ENCODE data around the gene TRIM66. TPM values are rescaled to one million over a fixed set of nuclear protein-coding genes. Genes with fewer than 3 reads are reported as not detected.

Gene TRIM66
- total and polyA plus RNA-seq, 4 donors: 1.6 to 14.3 (median 2.5) TPM

- H3K9ac ChIP-seq (ENCODE audit: low read depth in 1 of 2, low read length in 2 of 2): no peak overlapping the region
- H3K4me1 ChIP-seq (ENCODE audit: control insufficient read depth in 4 of 4, insufficient read depth in 4 of 4, low read length in 3 of 4): no peaks in the 10 kb centered on the region
- peaks cover 17 to 82% (median 65%) of the 10 kb centered on the region in 4 donors for H3K36me3 ChIP-seq (ENCODE audit: control insufficient read depth in 4 of 4, insufficient read depth in 3 of 4, low read depth in 1 of 4, low read length in 3 of 4)
- no peaks in the 10 kb centered on the region for H3K27me3 ChIP-seq (ENCODE audit: control insufficient read depth in 4 of 4, insufficient read depth in 4 of 4, low read length in 3 of 4)
- no peak for TF ChIP-seq SP1 (IDR thresholded peaks at IDR 0.05)
- no peak for TF ChIP-seq RXRA (IDR thresholded peaks at IDR 0.05)
- no peak for TF ChIP-seq ATF3 (IDR thresholded peaks at IDR 0.05)
- TF ChIP-seq GABPA (IDR thresholded peaks at IDR 0.05 in 1 of 2, conservative IDR thresholded peaks at IDR 0.05 in 1 of 2): no peak
- no peak for TF ChIP-seq HNF4A (conservative IDR thresholded peaks at IDR 0.05)
- TF ChIP-seq YY1 (IDR thresholded peaks at IDR 0.05): no peak
- no peak for TF ChIP-seq MAX (IDR thresholded peaks at IDR 0.05)
- no peak for TF ChIP-seq FOXA2 (IDR thresholded peaks at IDR 0.05)
- no peak for TF ChIP-seq NR2F2 (IDR thresholded peaks at IDR 0.05)
- no peak for TF ChIP-seq EGR1 (IDR thresholded peaks at IDR 0.05; ENCODE audit: low read depth in 2 of 2)
- no peak for TF ChIP-seq JUND (IDR thresholded peaks at IDR 0.05)
- TF ChIP-seq TAF1 (conservative IDR thresholded peaks at IDR 0.05): no peak
- TF ChIP-seq, protein P1, sequence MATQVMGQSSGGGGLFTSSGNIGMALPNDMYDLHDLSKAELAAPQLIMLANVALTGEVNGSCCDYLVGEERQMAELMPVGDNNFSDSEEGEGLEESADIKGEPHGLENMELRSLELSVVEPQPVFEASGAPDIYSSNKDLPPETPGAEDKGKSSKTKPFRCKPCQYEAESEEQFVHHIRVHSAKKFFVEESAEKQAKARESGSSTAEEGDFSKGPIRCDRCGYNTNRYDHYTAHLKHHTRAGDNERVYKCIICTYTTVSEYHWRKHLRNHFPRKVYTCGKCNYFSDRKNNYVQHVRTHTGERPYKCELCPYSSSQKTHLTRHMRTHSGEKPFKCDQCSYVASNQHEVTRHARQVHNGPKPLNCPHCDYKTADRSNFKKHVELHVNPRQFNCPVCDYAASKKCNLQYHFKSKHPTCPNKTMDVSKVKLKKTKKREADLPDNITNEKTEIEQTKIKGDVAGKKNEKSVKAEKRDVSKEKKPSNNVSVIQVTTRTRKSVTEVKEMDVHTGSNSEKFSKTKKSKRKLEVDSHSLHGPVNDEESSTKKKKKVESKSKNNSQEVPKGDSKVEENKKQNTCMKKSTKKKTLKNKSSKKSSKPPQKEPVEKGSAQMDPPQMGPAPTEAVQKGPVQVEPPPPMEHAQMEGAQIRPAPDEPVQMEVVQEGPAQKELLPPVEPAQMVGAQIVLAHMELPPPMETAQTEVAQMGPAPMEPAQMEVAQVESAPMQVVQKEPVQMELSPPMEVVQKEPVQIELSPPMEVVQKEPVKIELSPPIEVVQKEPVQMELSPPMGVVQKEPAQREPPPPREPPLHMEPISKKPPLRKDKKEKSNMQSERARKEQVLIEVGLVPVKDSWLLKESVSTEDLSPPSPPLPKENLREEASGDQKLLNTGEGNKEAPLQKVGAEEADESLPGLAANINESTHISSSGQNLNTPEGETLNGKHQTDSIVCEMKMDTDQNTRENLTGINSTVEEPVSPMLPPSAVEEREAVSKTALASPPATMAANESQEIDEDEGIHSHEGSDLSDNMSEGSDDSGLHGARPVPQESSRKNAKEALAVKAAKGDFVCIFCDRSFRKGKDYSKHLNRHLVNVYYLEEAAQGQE (IDR thresholded peaks at IDR 0.05): no peak
- TF ChIP-seq HNF4G (IDR thresholded peaks at IDR 0.05): no peak
- TF ChIP-seq RAD21 (IDR thresholded peaks at IDR 0.05): no peak
- no peak for DNase-seq (ENCODE audit: low spot score)
- H3K27ac ChIP-seq (ENCODE audit: low read depth in 1 of 2, low read length in 2 of 2): no peak overlapping the region
- 92% methylated on average over 5 of the region's 5 CpGs for WGBS
- H3K9me3 ChIP-seq (ENCODE audit: control insufficient read depth in 4 of 4, low read length in 3 of 4): no peaks in the 10 kb centered on the region
- H3K4me3 ChIP-seq (ENCODE audit: low read depth in 1 of 3, low read length in 3 of 3): no peak overlapping the region
Observed at GRCh38 chr11:8642196-8642841, 40.1 kb downstream of the TRIM66 start.

- no peak for DNase-seq (ENCODE audit: low spot score)
- H3K36me3 ChIP-seq (ENCODE audit: control insufficient read depth in 4 of 4, insufficient read depth in 3 of 4, low read depth in 1 of 4, low read length in 3 of 4): peaks cover 17 to 85% (median 64%) of the 10 kb centered on the region in 4 donors
- WGBS: 98% methylated on average over 2 of the region's 2 CpGs
- H3K27ac ChIP-seq (ENCODE audit: low read depth in 1 of 2, low read length in 2 of 2): no peak overlapping the region
- H3K9ac ChIP-seq (ENCODE audit: low read depth in 1 of 2, low read length in 2 of 2): no peak overlapping the region
- TF ChIP-seq ATF3 (IDR thresholded peaks at IDR 0.05) (no peak), MAX (IDR thresholded peaks at IDR 0.05) (no peak), NR2F2 (IDR thresholded peaks at IDR 0.05) (no peak), HNF4G (IDR thresholded peaks at IDR 0.05) (no peak), TAF1 (conservative IDR thresholded peaks at IDR 0.05) (no peak), FOXA2 (IDR thresholded peaks at IDR 0.05) (no peak), RAD21 (IDR thresholded peaks at IDR 0.05) (no peak), SP1 (IDR thresholded peaks at IDR 0.05) (no peak), RXRA (IDR thresholded peaks at IDR 0.05) (no peak), HNF4A (conservative IDR thresholded peaks at IDR 0.05) (no peak)
- TF ChIP-seq, protein P1 (IDR thresholded peaks at IDR 0.05): no peak
- TF ChIP-seq, protein P2, sequence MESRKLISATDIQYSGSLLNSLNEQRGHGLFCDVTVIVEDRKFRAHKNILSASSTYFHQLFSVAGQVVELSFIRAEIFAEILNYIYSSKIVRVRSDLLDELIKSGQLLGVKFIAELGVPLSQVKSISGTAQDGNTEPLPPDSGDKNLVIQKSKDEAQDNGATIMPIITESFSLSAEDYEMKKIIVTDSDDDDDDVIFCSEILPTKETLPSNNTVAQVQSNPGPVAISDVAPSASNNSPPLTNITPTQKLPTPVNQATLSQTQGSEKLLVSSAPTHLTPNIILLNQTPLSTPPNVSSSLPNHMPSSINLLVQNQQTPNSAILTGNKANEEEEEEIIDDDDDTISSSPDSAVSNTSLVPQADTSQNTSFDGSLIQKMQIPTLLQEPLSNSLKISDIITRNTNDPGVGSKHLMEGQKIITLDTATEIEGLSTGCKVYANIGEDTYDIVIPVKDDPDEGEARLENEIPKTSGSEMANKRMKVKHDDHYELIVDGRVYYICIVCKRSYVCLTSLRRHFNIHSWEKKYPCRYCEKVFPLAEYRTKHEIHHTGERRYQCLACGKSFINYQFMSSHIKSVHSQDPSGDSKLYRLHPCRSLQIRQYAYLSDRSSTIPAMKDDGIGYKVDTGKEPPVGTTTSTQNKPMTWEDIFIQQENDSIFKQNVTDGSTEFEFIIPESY (IDR thresholded peaks at IDR 0.05): no peak
- no peak overlapping the region for H3K4me3 ChIP-seq (ENCODE audit: low read depth in 1 of 3, low read length in 3 of 3)
- H3K27me3 ChIP-seq (ENCODE audit: control insufficient read depth in 4 of 4, insufficient read depth in 4 of 4, low read length in 3 of 4): no peaks in the 10 kb centered on the region
- peaks cover 0 to 4% (median 1%) of the 10 kb centered on the region in 4 donors for H3K9me3 ChIP-seq (ENCODE audit: control insufficient read depth in 4 of 4, low read length in 3 of 4)
- H3K4me1 ChIP-seq (ENCODE audit: control insufficient read depth in 4 of 4, insufficient read depth in 4 of 4, low read length in 3 of 4): no peaks in the 10 kb centered on the region
Observed at GRCh38 chr11:8641332-8641731, 41.1 kb downstream of the TRIM66 start.

Measured in liver (tissue), 9 donors.